GM12892 (cell line): ENCODE measurements around the gene METTL25B.

Experiments used
- POLR2A ChIP-seq: IDR thresholded peaks from 2 replicates; pipeline ENCODE4 v1.6.1; 2011; ENCODE audit warnings: low read depth, low read length, control low read depth
- TAF1 ChIP-seq: IDR thresholded peaks from 2 replicates; pipeline ENCODE4 v1.6.1; 2011; ENCODE audit warnings: low read depth, mild to moderate bottlenecking, control low read depth, low read length, borderline replicate concordance

DNA sequence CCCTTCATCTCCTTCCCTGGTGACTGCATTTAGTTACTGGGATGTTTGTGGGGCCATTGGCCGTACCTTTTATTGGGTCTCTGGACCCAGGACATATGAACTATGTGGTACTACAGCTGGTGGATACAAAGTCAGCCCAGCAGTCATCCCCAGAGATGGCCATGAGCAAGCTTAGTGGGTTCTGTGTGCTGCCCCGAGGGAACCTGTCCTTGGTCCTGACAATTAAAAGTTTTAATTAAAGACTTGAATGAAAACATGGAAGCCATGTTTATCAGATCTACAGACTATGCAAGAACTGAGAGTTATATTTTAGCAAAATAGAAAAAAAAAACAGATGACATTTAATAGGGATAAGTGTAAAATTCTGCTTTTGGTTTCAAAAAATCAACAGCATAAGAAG lies 48.2 kb upstream of the METTL25B start:
- TF ChIP-seq POLR2A (no peak), TAF1 (no peak)
